Fibroblast of skin of left biceps (primary cell): ENCODE measurements around the gene BIRC3.

ENCODE experiments used
- DNase-seq, 2 experiments: peaks; one replicate each; pipeline ENCODE4 v3.0.0-alpha.2; 2013; ENCODE audit warnings: low read depth in 2 of 2

Gene BIRC3

DNA sequence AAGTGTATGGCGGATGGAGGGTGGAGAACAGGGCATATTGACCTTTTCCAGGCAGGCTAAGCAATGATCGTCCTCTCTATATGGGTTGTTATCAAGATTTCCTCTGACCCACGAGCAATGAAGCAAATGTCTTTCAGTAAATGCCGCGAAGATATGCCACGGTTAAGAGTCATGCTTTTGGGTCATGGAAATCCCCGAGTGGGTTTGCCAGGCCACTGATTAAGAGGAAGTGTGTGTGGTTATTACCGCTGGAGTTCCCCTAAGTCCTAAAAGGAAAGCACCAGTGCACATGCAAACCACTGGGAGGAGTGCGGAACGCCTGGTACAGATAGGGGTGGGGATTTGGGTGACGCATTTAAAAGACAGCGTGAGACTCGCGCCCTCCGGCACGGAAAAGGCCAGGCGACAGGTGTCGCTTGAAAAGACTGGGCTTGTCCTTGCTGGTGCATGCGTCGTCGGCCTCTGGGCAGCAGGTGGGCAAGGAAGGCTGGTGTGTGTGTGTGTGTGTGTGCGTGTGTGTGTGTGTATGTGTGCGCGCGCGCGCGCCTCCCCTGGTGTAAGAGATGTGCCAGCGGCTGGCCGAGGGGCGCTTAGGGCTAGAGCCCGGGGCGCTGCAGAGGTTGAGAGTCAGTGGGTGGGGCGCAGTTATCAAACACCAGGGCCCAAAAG lies at the start of gene BIRC3:
BIRC3 (plus strand) TSS at position 386 of the 669 bp plus-strand sequence. CDS start 7,026 bp downstream, outside the sequence.
- DNase-seq = peak; percentile 32 to 40

GRCh38 chr11:102267609-102268008 lies 49.7 kb upstream of the BIRC3 start:
- no peak for DNase-seq

DNA sequence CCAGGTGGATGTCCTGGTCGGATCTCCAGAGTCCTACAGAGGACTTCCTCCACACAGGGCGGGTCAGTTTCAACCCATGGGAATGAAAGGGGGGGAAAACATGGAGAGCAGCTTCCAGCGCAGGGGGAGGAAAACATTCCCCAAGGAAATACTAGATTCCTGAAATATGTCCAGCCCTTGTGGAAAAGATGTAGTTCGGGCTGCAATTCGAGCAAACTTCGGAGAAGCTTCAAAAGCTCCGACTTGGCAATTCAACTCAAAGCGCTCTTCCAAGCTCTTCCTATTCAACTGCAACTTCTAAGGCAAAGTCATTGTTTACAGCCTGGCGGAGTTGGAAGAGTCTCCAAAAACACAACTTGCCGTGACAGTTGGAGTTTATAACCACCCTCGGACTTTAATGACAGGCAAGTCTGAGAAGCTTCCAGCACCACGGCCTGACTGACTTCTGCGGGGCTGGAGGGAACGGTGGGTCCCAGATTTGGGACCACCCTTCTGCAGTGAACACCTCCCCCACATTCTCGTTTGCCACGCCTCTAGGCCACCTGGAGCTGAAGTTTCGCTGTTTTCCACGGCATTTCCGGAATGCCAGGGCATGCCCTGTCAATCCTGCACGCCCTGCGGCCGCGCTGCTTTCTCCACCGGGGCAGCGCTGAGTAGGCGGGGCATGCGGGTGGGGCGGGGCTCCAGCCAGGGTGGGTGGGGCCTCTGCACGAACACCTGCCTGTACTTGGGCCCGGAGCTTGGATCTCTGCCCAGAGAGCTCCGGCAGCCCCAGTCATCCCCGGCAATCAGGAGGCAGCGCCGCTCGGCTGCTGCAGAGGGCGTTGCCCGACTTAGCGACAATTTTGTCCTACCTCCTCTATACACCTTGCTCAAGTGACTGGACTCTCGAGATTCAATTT lies 49.0 kb upstream of the BIRC3 start:
- DNase-seq = no peak

DNA sequence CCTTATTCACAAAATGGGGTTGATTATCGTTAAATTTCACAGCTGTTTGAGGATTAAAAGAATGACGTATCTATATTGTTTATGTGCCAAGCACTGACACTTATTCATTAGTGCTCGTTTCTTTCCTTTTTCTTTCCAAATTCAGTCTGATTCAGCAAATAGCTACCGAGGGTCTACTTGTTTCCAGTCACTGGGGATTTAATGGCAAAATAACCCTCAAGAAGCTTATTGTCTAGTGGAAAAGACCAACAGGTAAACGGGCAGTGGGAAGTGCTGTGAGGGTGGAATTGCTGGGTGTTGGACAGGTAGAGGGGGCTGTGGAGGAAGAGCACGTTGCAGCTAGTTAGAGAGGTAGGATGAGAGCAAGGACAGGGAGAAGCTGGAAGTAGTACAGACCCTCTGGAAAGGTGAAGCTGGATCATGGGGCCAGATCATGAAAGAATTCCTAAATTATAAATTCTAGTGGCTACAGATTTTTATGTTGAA lies 48.3 kb upstream of the BIRC3 start:
- DNase-seq = no peak

DNA sequence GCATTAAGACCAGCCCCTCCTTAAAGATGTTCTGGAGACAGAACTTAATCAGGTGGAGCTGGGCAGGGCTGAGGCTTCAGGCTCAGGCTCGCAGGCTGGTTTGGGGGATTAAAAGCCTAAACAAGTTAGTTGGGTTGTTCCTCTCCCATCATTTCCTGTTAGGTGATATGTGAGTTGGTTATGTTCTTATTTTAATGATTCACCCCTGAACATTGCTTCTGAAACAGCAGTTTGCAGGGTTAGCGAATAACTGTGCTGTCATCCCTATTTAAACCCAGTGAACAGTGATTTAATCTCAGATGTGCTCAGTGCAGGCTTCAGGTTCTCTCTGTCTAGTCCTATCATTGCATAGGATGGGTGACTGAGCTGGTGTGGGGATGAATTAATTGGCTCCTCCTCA lies 47.4 kb upstream of the BIRC3 start:
- DNase-seq = no peak

DNA sequence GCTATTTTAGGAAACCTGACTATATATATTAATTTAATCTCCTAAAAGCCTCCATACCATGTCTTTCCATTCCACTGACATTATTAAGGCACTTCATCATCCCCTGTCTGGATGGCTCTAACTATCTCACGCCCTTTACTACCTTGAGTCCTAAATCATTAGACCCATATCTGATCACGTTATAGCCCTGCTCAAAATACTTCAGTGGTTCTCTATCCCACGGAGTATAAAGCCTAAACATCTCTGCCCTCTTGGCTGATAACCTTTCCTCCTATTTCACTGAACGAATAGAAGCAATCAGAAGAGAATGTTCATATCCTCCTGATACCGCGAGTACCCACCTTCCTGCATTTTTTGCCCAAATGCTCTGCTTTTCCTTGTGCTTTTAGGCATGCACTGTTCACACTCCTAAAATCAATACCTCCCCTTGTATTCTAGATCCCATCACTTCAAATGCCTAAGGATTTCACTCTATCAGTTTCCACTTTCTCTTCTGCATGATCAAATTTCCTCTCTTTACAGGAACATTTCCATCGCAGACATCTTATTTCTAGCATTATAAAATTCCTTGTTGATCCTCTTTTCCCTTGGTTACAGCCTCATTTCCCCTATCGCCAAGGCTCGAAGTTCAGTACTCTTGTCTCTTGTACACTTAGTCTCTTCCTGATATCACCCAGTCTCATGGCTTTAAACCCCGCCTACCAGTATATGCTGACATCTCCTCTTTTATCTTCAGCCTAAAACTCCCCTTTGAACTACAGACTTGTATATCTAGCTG lies 45.0 kb upstream of the BIRC3 start:
- DNase-seq = no peak

DNA sequence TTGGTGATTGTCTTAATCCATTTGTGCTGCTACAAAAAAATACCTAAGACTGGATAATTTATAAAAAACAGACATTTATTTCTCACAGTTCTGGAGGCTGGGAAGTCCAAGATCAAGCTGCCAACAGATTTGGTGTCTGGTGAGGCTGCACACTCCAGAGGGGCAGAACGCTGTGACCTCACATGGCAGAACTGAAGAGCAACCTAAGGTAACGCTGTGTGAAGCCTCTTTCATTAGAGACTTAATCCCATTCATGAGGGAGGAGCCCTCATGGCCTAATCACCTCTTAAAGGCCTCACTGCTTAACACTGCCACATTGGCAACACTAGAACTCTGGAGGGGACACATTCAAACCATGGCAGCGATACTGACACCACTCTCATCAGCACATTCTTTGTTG lies 42.7 kb upstream of the BIRC3 start:
- DNase-seq = no peak

DNA sequence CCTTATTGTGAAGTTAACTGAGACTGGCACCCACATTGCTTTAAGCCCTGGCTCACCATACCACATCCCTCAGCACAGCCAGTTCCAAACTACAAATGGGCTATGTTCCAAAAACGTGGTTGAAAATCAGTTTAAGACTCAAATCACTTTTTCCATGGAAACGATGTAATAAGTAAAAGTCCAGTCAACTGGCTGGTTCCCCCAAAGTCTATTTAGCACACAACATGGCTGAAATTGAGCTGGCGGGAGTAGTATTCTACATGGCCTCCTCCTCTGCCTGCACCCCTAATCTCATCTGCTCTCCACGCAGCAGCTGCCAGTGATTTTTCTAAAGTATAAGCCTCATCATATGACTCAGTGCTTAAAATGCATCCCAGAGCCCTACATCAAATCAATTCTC lies 40.9 kb upstream of the BIRC3 start:
- no peak for DNase-seq

DNA sequence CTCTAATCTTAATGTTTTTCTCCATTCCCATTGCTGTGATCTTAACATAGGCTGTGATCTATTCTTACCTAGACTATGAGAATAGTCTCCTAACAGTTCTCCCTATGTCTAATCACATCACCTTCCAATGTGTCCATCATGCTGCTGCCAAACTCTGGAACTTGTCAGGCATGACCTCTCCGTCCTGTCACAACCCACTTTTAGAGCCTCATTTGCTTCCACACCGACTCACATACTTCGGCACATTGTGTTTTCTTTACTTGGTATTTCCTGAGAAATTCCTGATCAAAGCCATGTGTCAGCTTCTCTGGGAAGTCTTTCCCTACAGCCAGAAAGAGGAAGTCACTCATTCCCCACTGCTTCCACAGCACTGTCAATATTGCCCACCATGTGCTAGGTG lies 40.5 kb upstream of the BIRC3 start:
- DNase-seq = no peak

DNA sequence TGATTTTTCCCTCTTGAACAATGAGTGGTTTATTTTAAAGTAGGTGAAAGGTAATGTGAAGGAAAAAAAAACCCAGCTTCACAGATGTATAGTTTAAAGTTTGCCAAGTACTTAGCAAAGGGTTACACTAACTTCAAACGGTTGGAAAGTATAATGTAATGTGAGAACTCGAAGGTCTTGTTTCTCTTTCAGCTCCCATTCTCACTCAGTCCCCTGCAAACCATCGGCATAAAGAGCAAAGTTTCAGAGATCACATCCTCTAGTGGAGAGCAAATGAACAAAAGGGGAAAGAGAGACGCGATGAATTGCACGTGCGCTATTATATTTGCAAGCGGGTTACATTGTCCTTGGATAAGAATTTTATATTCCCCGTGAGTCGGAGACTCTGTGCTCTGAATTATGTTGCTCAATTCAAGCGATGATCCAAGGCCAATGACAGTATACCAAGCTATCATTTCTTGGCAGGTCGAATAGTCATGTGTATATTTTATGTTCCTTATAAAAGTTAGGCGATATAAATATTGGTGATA lies 37.6 kb upstream of the BIRC3 start:
- peak; percentile 64 to 73 for DNase-seq

- DNase-seq = no peak
Measured at GRCh38 chr11:102280245-102280833, 36.9 kb upstream of the BIRC3 start.

DNA sequence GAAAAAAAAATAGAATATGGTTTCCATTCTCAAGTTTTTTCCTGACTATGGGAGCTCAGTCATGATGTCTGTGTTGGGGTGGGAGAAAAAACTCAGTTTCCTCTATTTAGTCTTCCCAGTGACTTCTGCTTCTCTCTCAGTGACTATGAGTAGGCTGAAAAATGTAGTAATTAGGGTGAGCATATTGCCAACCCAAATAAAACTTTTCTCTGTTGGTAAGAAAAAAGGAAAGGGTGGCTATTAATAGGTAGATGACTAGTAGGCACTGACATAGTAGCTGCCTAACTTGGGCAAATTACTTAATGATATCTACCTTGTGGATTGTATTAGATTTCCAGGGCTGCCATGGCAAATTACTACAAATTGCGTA lies 34.2 kb upstream of the BIRC3 start:
- no peak for DNase-seq

- DNase-seq = no peak
Measured at GRCh38 chr11:102284008-102284407, 33.3 kb upstream of the BIRC3 start.

- DNase-seq = no peak
Measured at GRCh38 chr11:102286292-102286691, 31.0 kb upstream of the BIRC3 start.

DNA sequence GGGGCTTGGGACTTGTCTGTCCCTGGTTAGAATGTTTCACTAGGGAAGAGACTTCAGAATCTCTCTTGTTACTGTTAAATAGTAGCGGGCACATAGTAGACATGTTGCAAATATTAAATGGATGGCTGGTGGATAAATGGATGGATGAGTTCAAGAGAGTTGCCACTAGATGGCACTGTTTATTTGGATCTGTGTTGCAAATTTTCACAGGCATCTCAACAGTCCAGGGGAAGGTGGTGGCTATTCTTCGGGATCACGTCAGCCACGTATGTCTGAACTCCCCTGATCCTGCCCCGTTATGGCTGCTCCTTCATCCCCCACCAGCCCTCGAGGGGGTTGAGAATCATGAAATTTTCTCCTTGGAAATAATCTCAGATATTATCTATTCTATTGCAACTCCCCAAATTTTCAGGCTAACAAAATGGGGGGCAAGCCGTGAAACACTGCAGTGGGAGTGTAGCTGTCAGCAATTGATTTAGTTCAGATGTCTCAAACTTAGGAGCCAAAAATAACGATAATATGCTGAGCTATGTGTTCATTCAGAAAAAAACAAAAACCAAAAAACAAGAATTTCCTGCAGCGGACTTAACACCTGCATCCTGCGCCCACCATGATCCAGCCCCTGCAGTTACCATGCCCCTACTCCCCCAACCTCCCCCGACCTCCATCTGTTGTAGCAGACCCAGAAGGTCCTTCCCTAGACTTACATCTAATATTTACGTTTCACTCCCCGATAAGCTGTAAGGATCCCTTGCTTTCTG lies 29.1 kb upstream of the BIRC3 start:
- peak in 1 of 2 experiments; percentile 46 for DNase-seq

GRCh38 chr11:102288725-102289083 lies 28.6 kb upstream of the BIRC3 start:
- no peak for DNase-seq

DNA sequence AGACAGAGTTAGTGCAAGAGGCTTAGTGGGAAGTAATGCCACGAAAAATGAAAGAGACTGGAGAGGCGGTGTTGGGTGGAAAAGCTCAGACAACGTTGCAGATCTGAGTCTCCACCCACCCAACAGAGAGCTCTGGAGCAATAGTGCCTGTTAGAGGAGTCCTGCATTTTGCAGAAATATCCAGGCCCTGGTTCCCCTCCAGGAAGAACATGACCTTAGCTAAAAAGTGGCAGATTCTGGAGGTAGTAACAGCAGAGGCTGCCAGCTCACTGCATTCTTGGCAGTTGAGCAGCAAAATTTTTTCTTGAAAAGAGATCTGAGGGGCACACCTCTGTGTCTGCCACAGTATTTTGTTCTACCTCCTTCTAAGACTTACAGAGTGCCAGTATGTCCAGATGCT lies 27.7 kb upstream of the BIRC3 start:
- no peak for DNase-seq

- DNase-seq = no peak
Measured at GRCh38 chr11:102291831-102292230, 25.5 kb upstream of the BIRC3 start.

- DNase-seq = no peak
Measured at GRCh38 chr11:102292933-102293332, 24.4 kb upstream of the BIRC3 start.

- DNase-seq = no peak
Measured at GRCh38 chr11:102293873-102294601, 23.2 kb upstream of the BIRC3 start.
